OCI-LY3 (cell line): Measurements from ENCODE around the gene LAMA3.

Experiments used
- H2AFZ ChIP-seq: fragments of 200-600, 300-600 bp; shearing (Covaris generic); 2 replicates; pipeline ENCODE4 v1.6.0; 2014; ENCODE audit warnings: antibody characterized with exemption, low read depth, low read length
- H3K27ac ChIP-seq: fragments of 200-600, 300-600 bp; sonication (generic); 2 replicates; pipeline ENCODE4 v1.5.1; 2014; ENCODE audit warnings: mild to moderate bottlenecking, low read length, moderate library complexity, mixed read lengths
- H3K27me3 ChIP-seq: fragments of 200-600, 300-600 bp; sonication (generic); 2 replicates; pipeline ENCODE4 v1.6.1; 2014; ENCODE audit warnings: low read depth, low read length, mixed read lengths
- H3K36me3 ChIP-seq: fragments of 200-600, 300-600 bp; sonication (generic); replicated peaks from 2 replicates; pipeline ENCODE3; 2014; ENCODE audit warnings: low read depth, low read length, mixed read lengths
- H3K4me1 ChIP-seq: fragments of 300-600, 200-600 bp; sonication (generic); 2 replicates; pipeline ENCODE4 v1.6.1; 2014; ENCODE audit warnings: low read length, mixed read lengths
- H3K4me2 ChIP-seq: fragments of 200-600, 300-600 bp; sonication (generic); 2 replicates; pipeline ENCODE4 v1.6.1; 2014; ENCODE audit warnings: low read length, mixed read lengths
- H3K4me3 ChIP-seq: fragments of 300-600, 200-600 bp; sonication (generic); 2 replicates; pipeline ENCODE4 v1.5.1; 2014; ENCODE audit warnings: antibody characterized with exemption, mild to moderate bottlenecking, low read length, moderate library complexity
- H3K79me2 ChIP-seq: fragments of 300-600, 200-600 bp; shearing (Covaris generic); 2 replicates; pipeline ENCODE4 v1.6.1; 2014; ENCODE audit warnings: mild to moderate bottlenecking, low read length, mixed read lengths
- H3K9ac ChIP-seq: fragments of 300-600, 200-600 bp; shearing (Covaris generic); 2 replicates; pipeline ENCODE4 v1.6.0; 2014; ENCODE audit warnings: mild to moderate bottlenecking, low read length, moderate library complexity
- H3K9me3 ChIP-seq: fragments of 200-600, 300-600 bp; shearing (Covaris generic); 2 replicates; pipeline ENCODE4 v1.6.1; 2014; ENCODE audit warnings: low read length, mixed read lengths; ENCODE audit not compliant: insufficient read depth
- H4K20me1 ChIP-seq: fragments of 200-600, 300-600 bp; sonication (generic); 2 replicates; pipeline ENCODE4 v1.6.1; 2016; ENCODE audit warnings: low read length, mixed read lengths; ENCODE audit not compliant: insufficient read depth
- CTCF ChIP-seq: fragments of 200-600, 300-600 bp; sonication (generic); IDR thresholded peaks from 2 replicates; pipeline ENCODE4 v1.5.1; 2014; ENCODE audit warnings: antibody characterized with exemption, low read length, low read depth
- EZH2phosphoT487 ChIP-seq: fragments of 200-600 bp; shearing (Covaris generic); IDR thresholded peaks from 2 replicates; pipeline ENCODE4 v1.6.1; 2018; ENCODE audit warnings: antibody characterized with exemption, mixed run types, low read depth

The LAMA3 gene

DNA sequence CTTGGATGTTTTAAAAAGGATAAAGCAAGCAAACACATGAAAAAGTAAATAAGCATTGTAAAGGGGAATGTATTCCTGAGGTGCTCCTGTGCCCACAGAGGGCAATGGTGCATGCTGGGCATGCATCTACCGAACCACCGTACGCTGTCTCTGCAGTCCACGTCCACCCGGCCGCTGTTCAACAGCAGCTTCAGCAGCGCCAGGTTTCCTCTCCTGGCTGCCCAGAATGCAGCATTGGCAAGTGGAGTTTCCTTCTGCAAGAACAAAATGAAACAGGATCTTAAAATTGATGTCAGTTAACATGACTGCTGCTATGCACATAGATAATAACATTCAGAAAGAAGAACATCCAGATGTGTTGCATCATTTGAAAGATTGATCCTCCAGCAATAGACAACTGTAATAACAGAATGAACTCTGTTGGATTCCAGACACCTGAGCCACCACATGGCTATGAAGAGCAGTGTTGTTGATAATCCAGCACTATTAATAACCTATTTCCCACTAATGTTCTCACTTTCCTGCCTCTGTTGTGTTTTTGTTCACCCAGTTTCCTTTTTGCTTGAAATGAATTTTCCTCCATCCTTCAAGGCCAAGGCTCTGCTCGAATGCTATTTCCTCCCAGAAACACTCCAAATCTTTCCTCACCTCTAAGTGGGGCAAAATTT lies 40.2 kb upstream of the LAMA3 start:
- H3K27ac ChIP-seq, result no peak overlapping the region
- H3K27me3 ChIP-seq, result no peaks in the 10 kb centered on the region
- no peaks in the 10 kb centered on the region for H3K9me3 ChIP-seq
- H3K4me2 ChIP-seq, result no peak overlapping the region
- TF ChIP-seq EZH2phosphoT487 (no peak), CTCF (no peak)
- H3K79me2 ChIP-seq, result no peaks in the 10 kb centered on the region
- no peaks in the 10 kb centered on the region for H4K20me1 ChIP-seq
- H2AFZ ChIP-seq, result no peak overlapping the region
- no peaks in the 10 kb centered on the region for H3K4me1 ChIP-seq
- H3K9ac ChIP-seq, result no peak overlapping the region
- H3K4me3 ChIP-seq, result no peak overlapping the region
- H3K36me3 ChIP-seq, result no peaks in the 10 kb centered on the region

- H3K27me3 ChIP-seq, result no peaks in the 10 kb centered on the region
- no peaks in the 10 kb centered on the region for H3K4me1 ChIP-seq
- H3K4me3 ChIP-seq, result no peak overlapping the region
- H4K20me1 ChIP-seq, result no peaks in the 10 kb centered on the region
- TF ChIP-seq CTCF (no peak), EZH2phosphoT487 (no peak)
- H3K36me3 ChIP-seq, result no peaks in the 10 kb centered on the region
- H3K79me2 ChIP-seq, result no peaks in the 10 kb centered on the region
- H3K9me3 ChIP-seq, result no peaks in the 10 kb centered on the region
- no peak overlapping the region for H3K4me2 ChIP-seq
- no peak overlapping the region for H3K27ac ChIP-seq
- H2AFZ ChIP-seq, result no peak overlapping the region
- no peak overlapping the region for H3K9ac ChIP-seq
These were observed 38.0 kb upstream of the LAMA3 start for GRCh38 chr18:23650968-23651927.

- no peaks in the 10 kb centered on the region for H3K79me2 ChIP-seq
- H3K4me2 ChIP-seq, result no peak overlapping the region
- no peak overlapping the region for H3K27ac ChIP-seq
- H4K20me1 ChIP-seq, result no peaks in the 10 kb centered on the region
- H3K9me3 ChIP-seq, result no peaks in the 10 kb centered on the region
- no peaks in the 10 kb centered on the region for H3K36me3 ChIP-seq
- no peak overlapping the region for H2AFZ ChIP-seq
- no peaks in the 10 kb centered on the region for H3K27me3 ChIP-seq
- no peaks in the 10 kb centered on the region for H3K4me1 ChIP-seq
- TF ChIP-seq EZH2phosphoT487 (no peak), CTCF (no peak)
- no peak overlapping the region for H3K4me3 ChIP-seq
- H3K9ac ChIP-seq, result no peak overlapping the region
These were observed 37.0 kb upstream of the LAMA3 start for GRCh38 chr18:23652232-23652631.

DNA sequence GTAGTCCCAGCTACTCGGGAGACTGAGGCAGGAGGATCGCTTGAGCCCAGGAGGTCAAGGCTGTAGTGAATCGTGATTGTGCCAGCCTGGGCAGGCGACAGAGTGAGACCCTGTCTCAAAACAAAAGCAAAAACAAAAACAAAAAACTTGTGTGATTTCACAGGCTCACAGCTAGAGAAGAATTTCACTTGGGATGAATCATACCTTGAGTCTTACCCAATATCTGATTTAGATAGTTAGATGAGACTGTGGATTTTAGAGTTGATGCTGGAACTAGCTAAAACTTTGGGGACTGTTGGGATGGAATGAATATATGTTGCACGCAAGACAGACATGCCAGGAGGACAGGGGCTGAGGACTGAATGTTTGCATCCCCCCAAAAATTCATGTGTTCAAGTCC lies 31.0 kb upstream of the LAMA3 start:
- Histone ChIP-seq H3K9me3 (no peaks in the 10 kb centered on the region), H4K20me1 (no peaks in the 10 kb centered on the region), H3K27ac (no peak overlapping the region), H3K4me1 (no peaks in the 10 kb centered on the region), H3K9ac (no peak overlapping the region), H3K4me3 (no peak overlapping the region), H3K36me3 (no peaks in the 10 kb centered on the region), H3K27me3 (peaks cover 16% of the 10 kb centered on the region), H3K79me2 (no peaks in the 10 kb centered on the region), H2AFZ (no peak overlapping the region), H3K4me2 (no peak overlapping the region)
- TF ChIP-seq EZH2phosphoT487 (no peak), CTCF (no peak)
